Measurements from ENCODE around the gene BNIP3.
"Not testable (repeated sequence)": the region's sequence is repeated elsewhere in the genome, so short reads cannot be mapped to it uniquely, and the experiment has no call there.

Gene BNIP3

GRCh38 chr10:131960631-131961046, 21.1 kb downstream of the BNIP3 start:
- H3K4me3 ChIP-seq (ENCODE audit: low read depth, low read length), result no peak overlapping the region
- no peaks in the 10 kb centered on the region for H3K9me3 ChIP-seq (ENCODE audit: control insufficient read depth, insufficient read depth, low read length)
- no peaks in the 10 kb centered on the region for H3K4me1 ChIP-seq (ENCODE audit: control insufficient read depth, insufficient read depth, low read length)
- H3K27me3 ChIP-seq (ENCODE audit: control insufficient read depth, insufficient read depth, low read length), result no peaks in the 10 kb centered on the region
- no peak overlapping the region for H3K9ac ChIP-seq (ENCODE audit: low read depth, low read length)
- peaks cover 26% of the 10 kb centered on the region for H3K36me3 ChIP-seq (ENCODE audit: control insufficient read depth, insufficient read depth, low read length)

- no peak overlapping the region for H3K9ac ChIP-seq (ENCODE audit: low read depth, low read length)
- H3K36me3 ChIP-seq (ENCODE audit: control insufficient read depth, insufficient read depth, low read length), result peaks cover 28% of the 10 kb centered on the region
- no peaks in the 10 kb centered on the region for H3K4me1 ChIP-seq (ENCODE audit: control insufficient read depth, insufficient read depth, low read length)
- no peak overlapping the region for H3K4me3 ChIP-seq (ENCODE audit: low read depth, low read length)
- no peaks in the 10 kb centered on the region for H3K9me3 ChIP-seq (ENCODE audit: control insufficient read depth, insufficient read depth, low read length)
- H3K27me3 ChIP-seq (ENCODE audit: control insufficient read depth, insufficient read depth, low read length), result no peaks in the 10 kb centered on the region
These were observed 21.9 kb downstream of the BNIP3 start for GRCh38 chr10:131959841-131960240.

GRCh38 chr10:131955591-131956340, 26.0 kb downstream of the BNIP3 start:
- H3K27me3 ChIP-seq (ENCODE audit: control insufficient read depth, insufficient read depth, low read length), result no peaks in the 10 kb centered on the region
- H3K36me3 ChIP-seq (ENCODE audit: control insufficient read depth, insufficient read depth, low read length), result peaks cover 34% of the 10 kb centered on the region
- H3K9ac ChIP-seq (ENCODE audit: low read depth, low read length), result no peak overlapping the region
- no peak overlapping the region for H3K4me3 ChIP-seq (ENCODE audit: low read depth, low read length)
- H3K4me1 ChIP-seq (ENCODE audit: control insufficient read depth, insufficient read depth, low read length), result no peaks in the 10 kb centered on the region
- H3K9me3 ChIP-seq (ENCODE audit: control insufficient read depth, insufficient read depth, low read length), result no peaks in the 10 kb centered on the region

DNA sequence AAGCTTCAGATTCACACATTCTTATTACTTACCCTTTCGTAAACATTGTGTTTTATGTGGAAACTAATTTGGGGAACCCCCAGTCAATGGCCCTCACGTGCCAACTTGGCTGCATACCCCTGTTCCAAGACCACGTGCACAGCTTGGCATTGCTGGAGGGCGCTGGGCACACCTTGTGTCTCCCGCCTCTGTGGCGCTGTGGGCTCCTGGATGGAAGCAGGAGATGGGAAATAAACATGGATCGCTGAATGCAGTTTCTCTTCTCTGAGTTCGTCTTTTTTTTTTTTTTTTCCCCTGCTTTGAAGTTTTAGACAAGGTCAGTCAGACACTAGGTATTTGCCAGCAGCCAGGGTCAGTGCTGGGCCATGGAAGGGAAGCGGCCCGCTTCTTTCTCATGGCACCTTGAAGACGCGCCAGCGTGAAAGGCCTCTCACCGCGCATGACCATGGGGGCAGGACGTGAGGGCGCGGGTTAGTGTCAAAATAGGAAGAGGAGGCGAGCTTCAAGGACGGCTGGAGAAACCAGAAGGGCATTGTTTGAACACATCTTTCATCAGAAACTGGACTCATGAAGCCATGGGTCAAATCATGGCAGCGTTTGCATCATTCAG, 27.3 kb downstream of the BNIP3 start:
- Histone ChIP-seq H3K4me3 (ENCODE audit: low read depth, low read length) (no peak overlapping the region), H3K27me3 (ENCODE audit: control insufficient read depth, insufficient read depth, low read length) (no peaks in the 10 kb centered on the region), H3K36me3 (ENCODE audit: control insufficient read depth, insufficient read depth, low read length) (peaks cover 36% of the 10 kb centered on the region), H3K4me1 (ENCODE audit: control insufficient read depth, insufficient read depth, low read length) (no peaks in the 10 kb centered on the region), H3K9ac (ENCODE audit: low read depth, low read length) (no peak overlapping the region), H3K9me3 (ENCODE audit: control insufficient read depth, insufficient read depth, low read length) (no peaks in the 10 kb centered on the region)

DNA sequence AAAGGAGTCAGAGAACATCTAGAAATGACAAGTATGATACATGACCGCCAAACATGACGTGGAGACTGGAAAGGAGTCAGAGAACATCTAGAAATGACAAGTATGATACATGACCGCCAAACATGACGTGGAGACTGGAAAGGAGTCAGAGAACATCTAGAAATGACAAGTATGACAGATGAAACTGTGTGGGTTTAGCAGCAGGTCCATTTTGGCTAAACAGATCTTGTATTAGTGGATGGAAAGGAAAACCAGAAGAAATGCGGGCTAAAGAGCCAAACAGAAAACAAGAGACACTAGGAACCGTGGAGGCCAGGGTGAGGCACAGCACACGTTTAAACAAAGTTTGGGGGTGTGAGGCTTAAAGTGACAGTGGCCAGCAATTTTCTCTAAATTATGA, 31.8 kb downstream of the BNIP3 start:
- not testable (repeated sequence) for H3K9me3 ChIP-seq (ENCODE audit: control insufficient read depth, insufficient read depth, low read length); H3K4me3 ChIP-seq (ENCODE audit: low read depth, low read length); H3K4me1 ChIP-seq (ENCODE audit: control insufficient read depth, insufficient read depth, low read length); H3K27me3 ChIP-seq (ENCODE audit: control insufficient read depth, insufficient read depth, low read length); H3K9ac ChIP-seq (ENCODE audit: low read depth, low read length)
- H3K36me3 ChIP-seq (ENCODE audit: control insufficient read depth, insufficient read depth, low read length), result peaks cover 53% of the 10 kb centered on the region

- Histone ChIP-seq H3K4me3 (ENCODE audit: low read depth, low read length) (no peak overlapping the region), H3K36me3 (ENCODE audit: control insufficient read depth, insufficient read depth, low read length) (peaks cover 59% of the 10 kb centered on the region), H3K4me1 (ENCODE audit: control insufficient read depth, insufficient read depth, low read length) (no peaks in the 10 kb centered on the region), H3K27me3 (ENCODE audit: control insufficient read depth, insufficient read depth, low read length) (no peaks in the 10 kb centered on the region), H3K9me3 (ENCODE audit: control insufficient read depth, insufficient read depth, low read length) (no peaks in the 10 kb centered on the region), H3K9ac (ENCODE audit: low read depth, low read length) (no peak overlapping the region)
These were observed 32.5 kb downstream of the BNIP3 start for GRCh38 chr10:131949041-131949862.

- H3K9me3 ChIP-seq (ENCODE audit: control insufficient read depth, insufficient read depth, low read length), result no peaks in the 10 kb centered on the region
- no peak overlapping the region for H3K9ac ChIP-seq (ENCODE audit: low read depth, low read length)
- no peaks in the 10 kb centered on the region for H3K27me3 ChIP-seq (ENCODE audit: control insufficient read depth, insufficient read depth, low read length)
- no peaks in the 10 kb centered on the region for H3K4me1 ChIP-seq (ENCODE audit: control insufficient read depth, insufficient read depth, low read length)
- H3K4me3 ChIP-seq (ENCODE audit: low read depth, low read length), result no peak overlapping the region
- peaks cover 57% of the 10 kb centered on the region for H3K36me3 ChIP-seq (ENCODE audit: control insufficient read depth, insufficient read depth, low read length)
These were observed 33.2 kb downstream of the BNIP3 start for GRCh38 chr10:131948501-131948900.

GRCh38 chr10:131947631-131948347, 33.9 kb downstream of the BNIP3 start:
- H3K27me3 ChIP-seq (ENCODE audit: control insufficient read depth, insufficient read depth, low read length), result no peaks in the 10 kb centered on the region
- no peaks in the 10 kb centered on the region for H3K9me3 ChIP-seq (ENCODE audit: control insufficient read depth, insufficient read depth, low read length)
- no peak overlapping the region for H3K9ac ChIP-seq (ENCODE audit: low read depth, low read length)
- peaks cover 57% of the 10 kb centered on the region for H3K36me3 ChIP-seq (ENCODE audit: control insufficient read depth, insufficient read depth, low read length)
- no peak overlapping the region for H3K4me3 ChIP-seq (ENCODE audit: low read depth, low read length)
- H3K4me1 ChIP-seq (ENCODE audit: control insufficient read depth, insufficient read depth, low read length), result no peaks in the 10 kb centered on the region

DNA sequence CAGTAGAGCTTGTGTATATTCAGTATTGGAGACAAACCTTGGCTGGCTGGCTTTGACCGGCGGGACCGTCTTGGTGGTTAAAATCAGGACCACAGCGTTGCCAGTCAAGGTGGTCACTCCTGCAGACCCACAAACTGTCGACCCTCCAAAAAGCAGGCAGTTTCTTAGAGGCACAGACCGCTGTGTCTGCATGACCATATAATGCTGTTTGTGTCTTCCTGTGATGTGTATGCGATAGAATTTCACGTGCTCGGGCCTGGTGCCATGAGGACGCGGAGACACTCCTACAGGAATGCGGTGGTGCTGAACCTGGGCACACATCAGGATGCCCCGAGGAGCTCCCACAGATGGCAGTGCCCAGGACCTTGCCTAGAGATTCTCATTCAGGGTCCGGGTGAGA, 34.8 kb downstream of the BNIP3 start:
- H3K4me1 ChIP-seq (ENCODE audit: control insufficient read depth, insufficient read depth, low read length), result no peaks in the 10 kb centered on the region
- peaks cover 61% of the 10 kb centered on the region for H3K36me3 ChIP-seq (ENCODE audit: control insufficient read depth, insufficient read depth, low read length)
- H3K9ac ChIP-seq (ENCODE audit: low read depth, low read length), result no peak overlapping the region
- no peaks in the 10 kb centered on the region for H3K27me3 ChIP-seq (ENCODE audit: control insufficient read depth, insufficient read depth, low read length)
- H3K9me3 ChIP-seq (ENCODE audit: control insufficient read depth, insufficient read depth, low read length), result no peaks in the 10 kb centered on the region
- H3K4me3 ChIP-seq (ENCODE audit: low read depth, low read length), result no peak overlapping the region

GRCh38 chr10:131946321-131946751, 35.4 kb downstream of the BNIP3 start:
- Histone ChIP-seq H3K4me1 (ENCODE audit: control insufficient read depth, insufficient read depth, low read length) (no peaks in the 10 kb centered on the region), H3K4me3 (ENCODE audit: low read depth, low read length) (no peak overlapping the region), H3K27me3 (ENCODE audit: control insufficient read depth, insufficient read depth, low read length) (no peaks in the 10 kb centered on the region), H3K36me3 (ENCODE audit: control insufficient read depth, insufficient read depth, low read length) (peaks cover 60% of the 10 kb centered on the region), H3K9me3 (ENCODE audit: control insufficient read depth, insufficient read depth, low read length) (no peaks in the 10 kb centered on the region), H3K9ac (ENCODE audit: low read depth, low read length) (no peak overlapping the region)

GRCh38 chr10:131944976-131945695, 36.6 kb downstream of the BNIP3 start:
- no peak overlapping the region for H3K4me3 ChIP-seq (ENCODE audit: low read depth, low read length)
- H3K9me3 ChIP-seq (ENCODE audit: control insufficient read depth, insufficient read depth, low read length), result no peaks in the 10 kb centered on the region
- H3K9ac ChIP-seq (ENCODE audit: low read depth, low read length), result no peak overlapping the region
- no peaks in the 10 kb centered on the region for H3K27me3 ChIP-seq (ENCODE audit: control insufficient read depth, insufficient read depth, low read length)
- no peaks in the 10 kb centered on the region for H3K4me1 ChIP-seq (ENCODE audit: control insufficient read depth, insufficient read depth, low read length)
- H3K36me3 ChIP-seq (ENCODE audit: control insufficient read depth, insufficient read depth, low read length), result peaks cover 56% of the 10 kb centered on the region

All from iPS-15b (cell line).